B cell (primary cell): ENCODE measurements around the gene CEP112. TPM values are rescaled to one million over a fixed set of nuclear protein-coding genes. Genes with fewer than 3 reads are reported as not detected.

Source experiments
- ATAC-seq: fragments of 200-7000 bp; cut with Tn5 transposase; one replicate; pipeline ENCODE4 v1.10.0; 2021; ENCODE audit warnings: low read depth, mild to moderate bottlenecking, moderate number of reproducible peaks, moderate library complexity
- CTCF ChIA-PET: fragments of 350-600 bp; sonication (Branson Sonifier 250); formaldehyde crosslinking; loops from one replicate; lab custom pipeline; 2021; ENCODE audit warnings: antibody characterized with exemption, inconsistent platforms; lab: Charles Lee
- POLR2A ChIA-PET: fragments of 350-600 bp; sonication (Branson Sonifier 250); formaldehyde crosslinking; loops from one replicate; lab custom pipeline; 2021; ENCODE audit warnings: antibody characterized with exemption; lab: Charles Lee
- DNase-seq: peaks from one replicate; pipeline ENCODE4 v3.0.0; 2013
- H2AFZ ChIP-seq: 2 replicates; pipeline ENCODE4 v1.6.1; 2012; ENCODE audit warnings: mild to moderate bottlenecking, low read depth, low read length; ENCODE audit not compliant: insufficient read depth, poor library complexity, severe bottlenecking
- H3K27ac ChIP-seq, 2 donors: 1 replicate in 1 of 2; 2 replicates in 1 of 2; pipeline ENCODE4 v1.5.1; 2012 to 2013; ENCODE audit warnings: low read length in 2 of 2, mild to moderate bottlenecking in 2 of 2, moderate library complexity in 1 of 2
- H3K27me3 ChIP-seq, 4 experiments: fragments of 200-600 bp in 1 of 4; sonication (generic) in 1 of 4; replicated peaks in 1 of 4; 1 replicate in 2 of 4; 2 replicates in 2 of 4; pipeline versions ENCODE4 v1.6.1 to v1.7.0; 2013 to 2016; ENCODE audit warnings: low read length in 3 of 4, mild to moderate bottlenecking in 2 of 4, mixed read lengths in 1 of 4, moderate library complexity in 1 of 4; ENCODE audit not compliant: insufficient read depth in 4 of 4, control insufficient read depth in 3 of 4; ENCODE audit errors: control extremely low read depth in 1 of 4
- H3K36me3 ChIP-seq, 2 experiments: replicated peaks in 1 of 2; 1 replicate in 1 of 2; 2 replicates in 1 of 2; pipeline versions ENCODE4 v1.6.1 to v1.7.1; 2013; ENCODE audit warnings: low read length in 1 of 2; ENCODE audit not compliant: insufficient read depth in 2 of 2, control insufficient read depth in 1 of 2; ENCODE audit errors: control extremely low read depth in 1 of 2, extremely low read depth in 1 of 2
- H3K4me1 ChIP-seq, 2 donors: fragments of 200-600 bp in 1 of 2; sonication (generic) in 1 of 2; 1 replicate in 1 of 2; 2 replicates in 1 of 2; pipeline versions ENCODE4 v1.5.1 to v1.6.1; 2013 to 2017; ENCODE audit warnings: low read length in 2 of 2; ENCODE audit not compliant: control insufficient read depth in 2 of 2, insufficient read depth in 2 of 2
- H3K4me2 ChIP-seq: replicated peaks from 2 replicates; pipeline ENCODE3; 2012; ENCODE audit warnings: mild to moderate bottlenecking, low read depth, low read length; ENCODE audit not compliant: poor library complexity, severe bottlenecking
- H3K4me3 ChIP-seq, 5 experiments: fragments of 200-600 bp in 1 of 5; sonication (generic) in 1 of 5; 1 replicate in 3 of 5; 2 replicates in 2 of 5; pipeline versions ENCODE4 v1.5.1 to v1.7.0; 2011 to 2016; ENCODE audit warnings: low read length in 4 of 5, mild to moderate bottlenecking in 4 of 5, low read depth in 2 of 5, control low read depth in 1 of 5, moderate library complexity in 1 of 5; ENCODE audit not compliant: insufficient read depth in 1 of 5; ENCODE audit errors: control extremely low read depth in 1 of 5, extremely low read depth in 1 of 5
- H3K79me2 ChIP-seq: fragments of 200-600 bp; sonication (generic); one replicate; pipeline ENCODE4 v1.6.0; 2016; ENCODE audit warnings: low read length; ENCODE audit not compliant: control insufficient read depth, insufficient read depth
- H3K9ac ChIP-seq: fragments of 200-600 bp; sonication (generic); 2 replicates; pipeline ENCODE4 v1.6.1; 2017; ENCODE audit warnings: mild to moderate bottlenecking, low read length, moderate library complexity
- H3K9me3 ChIP-seq, 3 donors: one replicate each; pipeline versions ENCODE4 v1.6.1 to v1.7.1; 2013; ENCODE audit warnings: low read length in 2 of 3; ENCODE audit not compliant: control insufficient read depth in 2 of 3, insufficient read depth in 1 of 3; ENCODE audit errors: control extremely low read depth in 1 of 3
- H4K20me1 ChIP-seq: 2 replicates; pipeline ENCODE4 v1.6.0; 2012; ENCODE audit warnings: mild to moderate bottlenecking, low read length; ENCODE audit not compliant: insufficient read depth, control insufficient read depth, poor library complexity, severe bottlenecking
- H3K27ac Mint-ChIP-seq: one replicate; pipeline ENCODE4 v1.8.0; 2021; ENCODE audit warnings: mixed read lengths
- H3K27me3 Mint-ChIP-seq: one replicate; pipeline ENCODE4 v1.8.0; 2021; ENCODE audit warnings: mixed read lengths
- H3K4me1 Mint-ChIP-seq: one replicate; pipeline ENCODE4 v1.8.0; 2021; ENCODE audit warnings: mixed read lengths
- H3K4me3 Mint-ChIP-seq: one replicate; pipeline ENCODE4 v1.8.0; 2021; ENCODE audit warnings: mixed read lengths
- H3K9me3 Mint-ChIP-seq: one replicate; pipeline ENCODE4 v1.8.0; 2022; ENCODE audit warnings: mixed read lengths; ENCODE audit not compliant: insufficient read depth
- EZH2 ChIP-seq: IDR thresholded peaks from 2 replicates; pipeline ENCODE4 v1.6.1; 2012; ENCODE audit warnings: borderline replicate concordance, low read depth, mild to moderate bottlenecking, moderate library complexity, low read length; ENCODE audit not compliant: insufficient read depth, poor library complexity, severe bottlenecking
- WGBS: methylation state at CpG from one replicate; pipeline ENCODE4 v1.1.5; 2013; ENCODE audit warnings: missing lambda C conversion rate; ENCODE audit not compliant: insufficient coverage; 5-methylcytosine and 5-hydroxymethylcytosine counted together
- intact Hi-C: fragments of 100-400 bp; cut with micrococcal nuclease; formaldehyde crosslinking; loops from one replicate; pipeline ENCODE4 v1.10.0; 2022
- polyA plus RNA-seq: library from polyadenylated mRNA; depleted of rRNA; stranded (reverse); fragments of >200 nt; gene quantifications from 2 replicates; pipeline ENCODE4 v1.2.3, GENCODE V29; 2012
- total RNA-seq, 2 donors: library from RNA; stranded (reverse); fragments of 120-200 nt in 1 of 2; gene quantifications; 1 replicate in 1 of 2; 2 replicates in 1 of 2; pipeline versions ENCODE4 v1.2.3 to v1.2.4, GENCODE V29; 2013 to 2022
- TF ChIP-seq, protein P1 (sequence below): fragments of 200-600 bp; IDR thresholded peaks from one replicate; pipeline ENCODE4 v1.8.0; 2022; ENCODE audit warnings: antibody characterized with exemption, mild to moderate bottlenecking

CEP112 gene
- total and polyA plus RNA-seq, 2 donors (not counting 1 experiment from before 2014, with no cell fraction given), result 0.57 to 4.6 TPM

- ATAC-seq, result no peak
- Histone ChIP-seq H3K79me2 (no peaks in the 10 kb centered on the region), H3K27me3 (no peaks in the 10 kb centered on the region), H3K4me1 (no peaks in the 10 kb centered on the region), H3K36me3 (no peaks in the 10 kb centered on the region), H3K9ac (no peak overlapping the region), H3K4me2 (no peak overlapping the region), H3K9me3 (peaks cover 0 to 1% (median 0%) of the 10 kb centered on the region in 3 donors), H2AFZ (no peak overlapping the region), H3K4me3 (no peak overlapping the region), H4K20me1 (no peaks in the 10 kb centered on the region), H3K27ac (no peak overlapping the region)
- Mint-ChIP-seq H3K9me3 (no peaks in the 10 kb centered on the region), H3K27me3 (peaks cover 9% of the 10 kb centered on the region), H3K4me1 (no peaks in the 10 kb centered on the region), H3K4me3 (no peak overlapping the region), H3K27ac (no peak overlapping the region)
- TF ChIP-seq EZH2, result no peak
- TF ChIP-seq, protein P1, sequence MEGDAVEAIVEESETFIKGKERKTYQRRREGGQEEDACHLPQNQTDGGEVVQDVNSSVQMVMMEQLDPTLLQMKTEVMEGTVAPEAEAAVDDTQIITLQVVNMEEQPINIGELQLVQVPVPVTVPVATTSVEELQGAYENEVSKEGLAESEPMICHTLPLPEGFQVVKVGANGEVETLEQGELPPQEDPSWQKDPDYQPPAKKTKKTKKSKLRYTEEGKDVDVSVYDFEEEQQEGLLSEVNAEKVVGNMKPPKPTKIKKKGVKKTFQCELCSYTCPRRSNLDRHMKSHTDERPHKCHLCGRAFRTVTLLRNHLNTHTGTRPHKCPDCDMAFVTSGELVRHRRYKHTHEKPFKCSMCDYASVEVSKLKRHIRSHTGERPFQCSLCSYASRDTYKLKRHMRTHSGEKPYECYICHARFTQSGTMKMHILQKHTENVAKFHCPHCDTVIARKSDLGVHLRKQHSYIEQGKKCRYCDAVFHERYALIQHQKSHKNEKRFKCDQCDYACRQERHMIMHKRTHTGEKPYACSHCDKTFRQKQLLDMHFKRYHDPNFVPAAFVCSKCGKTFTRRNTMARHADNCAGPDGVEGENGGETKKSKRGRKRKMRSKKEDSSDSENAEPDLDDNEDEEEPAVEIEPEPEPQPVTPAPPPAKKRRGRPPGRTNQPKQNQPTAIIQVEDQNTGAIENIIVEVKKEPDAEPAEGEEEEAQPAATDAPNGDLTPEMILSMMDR, result no peak
- DNase-seq, result no peak
- ChIA-PET POLR2A (no interaction called here), CTCF (no interaction called here)
- intact Hi-C loops, result no loop called here
- 64% methylated on average over 7 of the region's 9 CpGs for WGBS
These were observed 216.1 kb downstream of the CEP112 start for GRCh38 chr17:65975878-65976277.

DNA sequence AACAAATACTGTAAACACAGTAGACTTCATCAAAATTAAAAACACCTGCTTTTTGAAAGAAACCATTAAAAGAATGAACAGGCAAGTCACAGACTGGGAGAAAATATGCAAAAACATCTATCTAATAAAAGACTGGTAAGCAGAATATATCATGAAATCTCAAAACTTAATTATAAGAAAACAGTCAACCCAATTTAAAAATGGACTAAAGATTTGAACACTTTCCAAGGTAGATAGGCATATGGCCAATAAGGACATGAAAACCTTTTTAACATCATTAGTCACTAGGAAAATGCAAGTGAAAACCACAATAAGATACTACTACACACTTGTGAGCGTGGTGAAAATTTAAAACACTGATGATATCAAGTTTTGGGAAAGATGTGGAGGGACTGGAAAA is 218.7 kb downstream of the CEP112 start:
- Histone ChIP-seq H4K20me1 (no peaks in the 10 kb centered on the region), H3K9me3 (peaks cover 0 to 7% (median 5%) of the 10 kb centered on the region in 3 donors)
- H3K4me1 Mint-ChIP-seq, result no peaks in the 10 kb centered on the region

More for the DNA sequence above, 218.7 kb downstream of the CEP112 start:
- Mint-ChIP-seq H3K27me3 (peaks cover 9% of the 10 kb centered on the region), H3K4me3 (no peak overlapping the region), H3K27ac (no peak overlapping the region), H3K9me3 (no peaks in the 10 kb centered on the region)
- Histone ChIP-seq H3K4me1 (no peaks in the 10 kb centered on the region), H3K79me2 (no peaks in the 10 kb centered on the region), H3K27me3 (no peaks in the 10 kb centered on the region), H3K9ac (no peak overlapping the region), H3K27ac (no peak overlapping the region), H3K36me3 (no peaks in the 10 kb centered on the region), H3K4me2 (no peak overlapping the region), H2AFZ (no peak overlapping the region), H3K4me3 (no peak overlapping the region)
- ChIA-PET CTCF (no interaction called here), POLR2A (no interaction called here)
- intact Hi-C loops, result no loop called here
- no CpG with 5 or more reads among the region's 1 CpG for WGBS
- ATAC-seq (no peak), DNase-seq (no peak)
- no peak for TF ChIP-seq EZH2
- TF ChIP-seq, protein P1, result no peak
